ENCODE measurements around the gene HNRNPK. TPM values are rescaled to one million over a fixed set of nuclear protein-coding genes. Genes with fewer than 3 reads are reported as not detected.
"Not testable (repeated sequence)": the region's sequence is repeated elsewhere in the genome, so short reads cannot be mapped to it uniquely, and the experiment has no call there.

The HNRNPK gene
- polyA plus RNA-seq, 3 donors: 307 to 743 (median 645) TPM

DNA sequence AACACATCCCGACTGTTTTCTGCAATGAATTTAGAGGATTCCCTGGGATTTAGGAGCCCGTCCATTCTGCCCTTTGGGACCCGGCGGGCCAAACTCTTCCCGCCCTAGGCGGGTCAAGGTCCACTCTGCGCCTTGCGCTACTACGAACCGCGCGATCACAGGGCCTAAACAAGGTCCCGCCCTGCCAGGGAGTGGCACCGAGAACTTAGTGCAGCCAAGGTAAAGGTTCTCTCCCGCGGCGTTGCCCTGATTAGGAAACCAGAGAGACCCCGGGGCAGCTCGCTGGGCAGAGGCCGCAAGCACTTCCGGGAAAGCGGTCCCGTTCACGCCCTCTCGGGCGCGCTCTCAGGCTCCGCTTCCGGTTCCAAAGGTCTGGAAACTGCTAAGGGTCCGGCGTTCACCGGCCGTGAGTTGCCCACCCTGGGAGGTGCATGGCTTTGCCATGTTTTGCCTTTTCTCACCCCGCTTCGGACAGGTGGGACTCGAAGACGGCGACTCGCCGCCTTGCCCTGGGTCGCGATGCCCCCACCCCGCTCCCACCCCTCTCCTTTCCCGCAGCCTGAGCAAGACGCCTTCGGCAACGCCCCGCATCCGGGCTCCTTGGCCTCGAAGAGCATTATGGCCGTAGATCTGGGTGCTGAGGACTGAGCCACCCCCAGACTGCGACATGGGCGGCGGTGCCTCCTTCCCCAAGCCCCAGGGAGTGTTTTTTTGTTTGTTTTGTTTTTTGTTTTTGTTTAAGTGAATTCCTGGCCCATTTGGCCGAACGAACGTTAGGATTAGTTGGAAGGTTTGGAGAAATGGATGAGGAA lies 23.4 kb downstream of the HNRNPK start:
- no peaks in the 10 kb centered on the region for H3K9me3 Mint-ChIP-seq
- H3K4me3 Mint-ChIP-seq: peak overlapping the region; percentile 98
- H3K4me2 ChIP-seq (replicated peaks; ENCODE audit: extremely low read depth, low read length, poor library complexity, severe bottlenecking): peak overlapping the region; percentile 79
- no peaks in the 10 kb centered on the region for H3K27me3 ChIP-seq (ENCODE audit: control insufficient read depth in 2 of 2, insufficient read depth in 2 of 2, low read length in 2 of 2)
- peak overlapping the region; percentile 96 for H3K9ac ChIP-seq (ENCODE audit: insufficient read depth, low read length, poor library complexity, severe bottlenecking)
- H3K9me3 ChIP-seq (replicated peaks in 1 of 2; ENCODE audit: control insufficient read depth in 1 of 2, insufficient read depth in 1 of 2, low read length in 2 of 2): no peaks in the 10 kb centered on the region
- H3K36me3 ChIP-seq (replicated peaks in 1 of 2; ENCODE audit: control insufficient read depth in 1 of 2, insufficient read depth in 2 of 2, low read length in 2 of 2): peaks cover 5 to 12% of the 10 kb centered on the region in 2 donors
- H3K4me1 Mint-ChIP-seq: peaks cover 24% of the 10 kb centered on the region
- peak overlapping the region; percentile 87 to 98 for H3K27ac ChIP-seq (ENCODE audit: low read depth in 1 of 2, low read length in 2 of 2)
- H3K4me3 ChIP-seq (replicated peaks in 1 of 3; ENCODE audit: low read depth in 2 of 3, low read length in 3 of 3): peak overlapping the region; percentile 49 to 86 (median 74)
- H4K20me1 ChIP-seq (ENCODE audit: insufficient read depth, low read length): no peaks in the 10 kb centered on the region
- WGBS (ENCODE audit: insufficient coverage): 5% methylated on average over 52 of the region's 57 CpGs
- H3K36me3 Mint-ChIP-seq: peaks cover 3 to 27% of the 10 kb centered on the region in 2 donors
- peaks cover 0 to 2% (median 1%) of the 10 kb centered on the region in 3 donors for H3K27me3 Mint-ChIP-seq (ENCODE audit: low read depth in 3 of 3)
- peak overlapping the region; percentile 87 to 99 (median 96) for H3K27ac Mint-ChIP-seq
- intact Hi-C loops (cut with micrococcal nuclease): no loop called here
- peak; percentile 63 to 77 (median 73) for DNase-seq
- H3K79me2 ChIP-seq (ENCODE audit: insufficient read depth, low read length): peaks cover 4% of the 10 kb centered on the region
- peak overlapping the region; percentile 88 for H2AFZ ChIP-seq (ENCODE audit: insufficient read depth, low read depth, low read length, poor library complexity, severe bottlenecking)
- H3K4me1 ChIP-seq (ENCODE audit: control insufficient read depth in 1 of 2, insufficient read depth in 2 of 2, low read length in 2 of 2): peaks cover 13 to 20% of the 10 kb centered on the region in 2 donors
- TF ChIP-seq, protein P1, sequence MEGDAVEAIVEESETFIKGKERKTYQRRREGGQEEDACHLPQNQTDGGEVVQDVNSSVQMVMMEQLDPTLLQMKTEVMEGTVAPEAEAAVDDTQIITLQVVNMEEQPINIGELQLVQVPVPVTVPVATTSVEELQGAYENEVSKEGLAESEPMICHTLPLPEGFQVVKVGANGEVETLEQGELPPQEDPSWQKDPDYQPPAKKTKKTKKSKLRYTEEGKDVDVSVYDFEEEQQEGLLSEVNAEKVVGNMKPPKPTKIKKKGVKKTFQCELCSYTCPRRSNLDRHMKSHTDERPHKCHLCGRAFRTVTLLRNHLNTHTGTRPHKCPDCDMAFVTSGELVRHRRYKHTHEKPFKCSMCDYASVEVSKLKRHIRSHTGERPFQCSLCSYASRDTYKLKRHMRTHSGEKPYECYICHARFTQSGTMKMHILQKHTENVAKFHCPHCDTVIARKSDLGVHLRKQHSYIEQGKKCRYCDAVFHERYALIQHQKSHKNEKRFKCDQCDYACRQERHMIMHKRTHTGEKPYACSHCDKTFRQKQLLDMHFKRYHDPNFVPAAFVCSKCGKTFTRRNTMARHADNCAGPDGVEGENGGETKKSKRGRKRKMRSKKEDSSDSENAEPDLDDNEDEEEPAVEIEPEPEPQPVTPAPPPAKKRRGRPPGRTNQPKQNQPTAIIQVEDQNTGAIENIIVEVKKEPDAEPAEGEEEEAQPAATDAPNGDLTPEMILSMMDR (IDR thresholded peaks at IDR 0.05): no peak

DNA sequence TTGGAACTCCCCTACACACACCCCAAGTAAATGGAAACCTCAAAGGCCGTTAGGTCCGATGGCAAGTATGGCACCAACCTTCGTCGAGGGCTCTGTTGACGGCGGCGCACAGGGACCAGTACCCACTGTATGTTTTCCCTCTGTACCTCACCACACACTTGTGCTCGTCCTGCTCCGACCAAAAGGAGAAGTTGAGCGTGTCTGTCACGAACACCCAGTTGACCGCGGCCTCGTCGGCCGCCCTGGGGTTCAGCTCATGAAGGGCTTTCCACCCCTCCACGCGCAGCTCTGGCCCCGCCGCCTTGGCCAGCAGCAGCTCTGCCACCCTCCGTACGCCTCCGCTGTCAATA lies 24.0 kb downstream of the HNRNPK start:
- peak overlapping the region; percentile 88 for H2AFZ ChIP-seq (ENCODE audit: insufficient read depth, low read depth, low read length, poor library complexity, severe bottlenecking)
- peaks cover 6 to 16% of the 10 kb centered on the region in 2 donors for H3K36me3 ChIP-seq (replicated peaks in 1 of 2; ENCODE audit: control insufficient read depth in 1 of 2, insufficient read depth in 2 of 2, low read length in 2 of 2)
- intact Hi-C loops (cut with micrococcal nuclease): no loop called here
- no peaks in the 10 kb centered on the region for H4K20me1 ChIP-seq (ENCODE audit: insufficient read depth, low read length)
- H3K4me3 ChIP-seq (replicated peaks in 1 of 3; ENCODE audit: low read depth in 2 of 3, low read length in 3 of 3): peak overlapping the region; percentile 49 to 86 (median 74)
- H3K27me3 Mint-ChIP-seq (ENCODE audit: low read depth in 3 of 3): peaks cover 0 to 2% (median 1%) of the 10 kb centered on the region in 3 donors
- H3K4me3 Mint-ChIP-seq: peak overlapping the region; percentile 98
- H3K27ac Mint-ChIP-seq: peak overlapping the region; percentile 87 to 99 (median 96)
- H3K79me2 ChIP-seq (ENCODE audit: insufficient read depth, low read length): peaks cover 4% of the 10 kb centered on the region
- H3K9me3 ChIP-seq (replicated peaks in 1 of 2; ENCODE audit: control insufficient read depth in 1 of 2, insufficient read depth in 1 of 2, low read length in 2 of 2): no peaks in the 10 kb centered on the region
- DNase-seq: peak; percentile 83 to 88 (median 84)
- TF ChIP-seq, protein P1 (IDR thresholded peaks at IDR 0.05): no peak
- H3K9ac ChIP-seq (ENCODE audit: insufficient read depth, low read length, poor library complexity, severe bottlenecking): peak overlapping the region; percentile 96
- peak overlapping the region; percentile 79 for H3K4me2 ChIP-seq (replicated peaks; ENCODE audit: extremely low read depth, low read length, poor library complexity, severe bottlenecking)
- 0% methylated on average over 23 of the region's 23 CpGs for WGBS (ENCODE audit: insufficient coverage)
- peaks cover 21% of the 10 kb centered on the region for H3K4me1 Mint-ChIP-seq
- peaks cover 13 to 20% of the 10 kb centered on the region in 2 donors for H3K4me1 ChIP-seq (ENCODE audit: control insufficient read depth in 1 of 2, insufficient read depth in 2 of 2, low read length in 2 of 2)
- no peaks in the 10 kb centered on the region for H3K9me3 Mint-ChIP-seq
- no peaks in the 10 kb centered on the region for H3K27me3 ChIP-seq (ENCODE audit: control insufficient read depth in 2 of 2, insufficient read depth in 2 of 2, low read length in 2 of 2)
- peak overlapping the region; percentile 87 to 98 for H3K27ac ChIP-seq (ENCODE audit: low read depth in 1 of 2, low read length in 2 of 2)
- peaks cover 3 to 30% of the 10 kb centered on the region in 2 donors for H3K36me3 Mint-ChIP-seq

DNA sequence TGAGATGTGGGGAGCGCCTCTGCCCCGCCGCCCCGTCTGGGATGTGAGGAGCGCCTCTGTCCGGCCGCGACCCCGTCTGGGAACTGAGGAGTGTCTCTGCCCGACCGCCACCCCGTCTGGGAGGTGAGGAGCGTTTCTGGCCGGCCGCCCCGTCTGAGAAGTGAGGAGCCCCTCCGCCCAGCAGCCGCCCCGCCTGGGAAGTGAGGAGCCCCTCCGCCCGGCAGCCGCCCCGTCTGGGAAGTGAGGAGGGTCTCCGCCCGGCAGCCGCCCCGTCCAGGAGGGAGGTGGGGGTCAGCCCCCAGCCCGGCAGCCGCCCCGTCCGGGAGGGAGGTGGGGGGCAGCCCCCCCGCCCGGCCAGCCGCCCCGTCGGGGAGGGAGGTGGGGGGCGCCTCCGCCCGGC lies 31.9 kb downstream of the HNRNPK start:
- H3K27ac Mint-ChIP-seq; H3K4me1 ChIP-seq (ENCODE audit: control insufficient read depth in 1 of 2, insufficient read depth in 2 of 2, low read length in 2 of 2); H3K27ac ChIP-seq (ENCODE audit: low read depth in 1 of 2, low read length in 2 of 2); H2AFZ ChIP-seq (ENCODE audit: insufficient read depth, low read depth, low read length, poor library complexity, severe bottlenecking); H4K20me1 ChIP-seq (ENCODE audit: insufficient read depth, low read length); H3K4me2 ChIP-seq (replicated peaks; ENCODE audit: extremely low read depth, low read length, poor library complexity, severe bottlenecking); H3K9me3 ChIP-seq (replicated peaks in 1 of 2; ENCODE audit: control insufficient read depth in 1 of 2, insufficient read depth in 1 of 2, low read length in 2 of 2); DNase-seq; intact Hi-C loops (cut with micrococcal nuclease); H3K4me3 ChIP-seq (replicated peaks in 1 of 3; ENCODE audit: low read depth in 2 of 3, low read length in 3 of 3); H3K4me1 Mint-ChIP-seq; H3K27me3 ChIP-seq (ENCODE audit: control insufficient read depth in 2 of 2, insufficient read depth in 2 of 2, low read length in 2 of 2); H3K27me3 Mint-ChIP-seq (ENCODE audit: low read depth in 3 of 3); H3K79me2 ChIP-seq (ENCODE audit: insufficient read depth, low read length); H3K4me3 Mint-ChIP-seq; H3K9ac ChIP-seq (ENCODE audit: insufficient read depth, low read length, poor library complexity, severe bottlenecking): not testable (repeated sequence)
- WGBS (ENCODE audit: insufficient coverage): 95% methylated on average over 4 of the region's 39 CpGs
- peaks cover 26 to 58% of the 10 kb centered on the region in 2 donors for H3K36me3 ChIP-seq (replicated peaks in 1 of 2; ENCODE audit: control insufficient read depth in 1 of 2, insufficient read depth in 2 of 2, low read length in 2 of 2)
- H3K36me3 Mint-ChIP-seq: peaks cover 34 to 75% of the 10 kb centered on the region in 2 donors
- H3K9me3 Mint-ChIP-seq: peaks cover 0 to 12% (median 4%) of the 10 kb centered on the region in 7 donors

Measured in CD14-positive monocyte (primary cell).